K562 (cell line): ENCODE data around the gene FSTL4. TPM values are rescaled to one million over a fixed set of nuclear protein-coding genes. Genes with fewer than 3 reads are reported as not detected.

Experiments
- ATAC-seq: fragments of 200-7000 bp; cut with Tn5 transposase; 3 replicates; pipeline ENCODE4 v1.9.1; 2020; ENCODE audit warnings: moderate library complexity
- BruUV-seq: library from RNA; stranded (reverse); fragments of 400-500 nt; replicated peaks from 2 replicates; lab custom pipeline; 2021; lab: Mats Ljungman, UMichigan
- CTCF ChIA-PET: fragments of 300-600 bp; formaldehyde crosslinking; extraction: SDS; loops from one replicate; lab custom pipeline; 2021; ENCODE audit warnings: low intra/inter-chr PET ratio; lab: Yijun Ruan, JAX
- POLR2A ChIA-PET: fragments of 300-600, 350-650 bp; sonication (Branson Sonifier 250); formaldehyde crosslinking; extraction: SDS; loops from one replicate; lab custom pipeline; 2021; ENCODE audit warnings: antibody characterized with exemption, inconsistent platforms; lab: Yijun Ruan, JAX
- DNase-seq, 4 experiments: peaks; one replicate each; pipeline versions ENCODE4 v3.0.0 to v3.0.0-alpha.2; 2011 to 2018; ENCODE audit warnings: low spot score in 3 of 4, mixed read lengths in 3 of 4; ENCODE audit errors: extremely low read depth in 1 of 4
- FAIRE-seq: peaks from 2 replicates; lab custom pipeline; 2011; peaks lifted over from hg19 to GRCh38; lab: Jason Lieb, UNC
- H2AFZ ChIP-seq: 2 replicates; pipeline ENCODE4 v1.6.0; 2011; ENCODE audit warnings: low read depth, low read length, control low read depth, inconsistent platforms
- H3K27ac ChIP-seq: fragments of 200-600 bp; 3 replicates; pipeline ENCODE4 v1.8.0; 2011; ENCODE audit warnings: low read depth, mild to moderate bottlenecking, control low read depth, inconsistent platforms, low read length, moderate library complexity, mixed read lengths; ENCODE audit errors: extremely low read depth
- H3K27me3 ChIP-seq, 2 experiments: fragments of 300-600 bp in 1 of 2; 2 replicates in 1 of 2; 3 replicates in 1 of 2; pipeline versions ENCODE4 v1.6.0 to v1.8.0; 2011; ENCODE audit warnings: inconsistent platforms in 2 of 2, low read length in 2 of 2, mild to moderate bottlenecking in 1 of 2, mixed read lengths in 1 of 2, moderate library complexity in 1 of 2; ENCODE audit not compliant: control insufficient read depth in 2 of 2, insufficient read depth in 2 of 2
- H3K36me3 ChIP-seq: fragments of 300-600 bp; 3 replicates; pipeline ENCODE4 v1.8.0; 2011; ENCODE audit warnings: mild to moderate bottlenecking, low read length, inconsistent platforms; ENCODE audit not compliant: control insufficient read depth, insufficient read depth
- H3K4me1 ChIP-seq, 2 experiments: fragments of 200-600 bp in 1 of 2; replicated peaks in 1 of 2; 2 replicates in 1 of 2; 3 replicates in 1 of 2; pipeline versions ENCODE4 v1.5.1 to v1.8.0; 2011; ENCODE audit warnings: inconsistent platforms in 2 of 2, low read length in 2 of 2, mild to moderate bottlenecking in 1 of 2, mixed read lengths in 1 of 2, moderate library complexity in 1 of 2; ENCODE audit not compliant: control insufficient read depth in 2 of 2, insufficient read depth in 2 of 2
- H3K4me2 ChIP-seq: 2 replicates; pipeline ENCODE4 v1.6.1; 2011; ENCODE audit warnings: low read length, control low read depth, inconsistent platforms, mixed read lengths; ENCODE audit not compliant: insufficient read depth
- H3K4me3 ChIP-seq: fragments of 200-600 bp; sonication (generic), shearing (Covaris generic); 2 replicates; pipeline ENCODE4 v1.5.1; 2016; ENCODE audit warnings: control low read depth, inconsistent platforms
- H3K79me2 ChIP-seq: fragments of 200-600 bp; 3 replicates; pipeline ENCODE4 v1.8.0; 2011; ENCODE audit warnings: low read length, inconsistent platforms; ENCODE audit not compliant: control insufficient read depth, insufficient read depth
- H3K9ac ChIP-seq, 2 experiments: 2 replicates each; pipeline versions ENCODE4 v1.6.0 to v1.6.1; 2011; ENCODE audit warnings: low read depth in 2 of 2, low read length in 2 of 2, control low read depth in 1 of 2, inconsistent platforms in 1 of 2, mild to moderate bottlenecking in 1 of 2, mixed read lengths in 1 of 2; ENCODE audit not compliant: insufficient read depth in 1 of 2
- H3K9me1 ChIP-seq: one replicate; pipeline ENCODE4 v1.6.0; 2011; ENCODE audit warnings: inconsistent platforms, mild to moderate bottlenecking, low read length, moderate library complexity; ENCODE audit not compliant: control insufficient read depth, insufficient read depth
- H3K9me3 ChIP-seq: replicated peaks from 2 replicates; pipeline ENCODE4 v1.5.1; 2011; ENCODE audit warnings: low read depth, low read length, inconsistent platforms; ENCODE audit not compliant: control insufficient read depth, insufficient read depth
- H4K20me1 ChIP-seq: replicated peaks from 2 replicates; pipeline ENCODE4 v1.6.1; 2011; ENCODE audit warnings: low read length, inconsistent platforms, mixed read lengths; ENCODE audit not compliant: control insufficient read depth, insufficient read depth
- ETV1 ChIP-seq: fragments of 450-650 bp; conservative IDR thresholded peaks from 2 replicates; pipeline ENCODE4 v1.6.1; 2016; ENCODE audit warnings: missing genetic modification characterization, control low read depth, low read depth, missing compliant biosample characterization
- UBTF ChIP-seq, 2 experiments: IDR thresholded peaks; 2 replicates each; pipeline ENCODE4 v1.6.1; 2012; ENCODE audit warnings: improper control_type of control experiment in 2 of 2, low read depth in 2 of 2, low read length in 2 of 2, borderline replicate concordance in 1 of 2
- ZNF24 ChIP-seq: fragments of 450-650 bp; IDR thresholded peaks from 2 replicates; pipeline ENCODE4 v1.6.1; 2016
- WGBS: fragments of 100-300 bp; shearing (Covaris generic); methylation state at CpG from one replicate; pipeline ENCODE4 v1.1.6; 2016; ENCODE audit warnings: low coverage, mixed read lengths; ENCODE audit not compliant: insufficient coverage; ENCODE audit errors: missing lambda C conversion rate; 5-methylcytosine and 5-hydroxymethylcytosine counted together
- in situ Hi-C: fragments of 300-500 bp; cut with MboI; formaldehyde crosslinking; loops from 4 replicates; pipeline ENCODE4 v1.15.0; 2018; ENCODE audit warnings: inconsistent platforms, mixed read lengths
- intact Hi-C: fragments of 100-400 bp; cut with micrococcal nuclease; formaldehyde crosslinking; loops from 2 replicates; pipeline ENCODE4 v1.14.2; 2022
- polyA plus RNA-seq, 8 experiments: library from polyadenylated mRNA; depleted of rRNA in 4 of 8; stranded (reverse) in 5 of 8; unstranded in 3 of 8; fragments of >200 nt; fragmentation: Nextera tagmentation in 2 of 8; fragmentation: Illumina TruSeq in 1 of 8; extraction: Ambion mirVana in 2 of 8; extraction: Trizol in 1 of 8; gene quantifications; 2 replicates each; pipeline versions ENCODE4 v1.2.1 to v1.2.3, GENCODE V29; 2011 to 2014; ENCODE audit warnings: inconsistent platforms in 1 of 8, missing spikeins in 1 of 8
- total RNA-seq, 7 experiments: library from RNA; depleted of rRNA in 6 of 7; stranded (reverse); fragments of >200 nt in 6 of 7; fragmentation: Illumina TruSeq in 2 of 7; extraction: Trizol in 2 of 7; gene quantifications; 2 replicates each; pipeline versions ENCODE4 v1.2.1 to v1.2.3, GENCODE V29; 2011 to 2021; ENCODE audit warnings: low replicate concordance in 1 of 7

The FSTL4 gene
- total and polyA plus RNA-seq, 9 of the 15 experiments (the other 6 are each of a cell fraction or from before 2014, with no cell fraction given) = 0.08 to 0.18 (median 0.10) TPM; not detected in 5

- no peak overlapping the region for H2AFZ ChIP-seq
- TF ChIP-seq UBTF (IDR thresholded peaks at IDR 0.05; ENCODE audit: borderline replicate concordance in 1 of 2, low read depth in 2 of 2, low read length in 2 of 2) (no peak), ETV1 (tag) (no peak), ZNF24 (no peak)
- H3K9me1 ChIP-seq = no peaks in the 10 kb centered on the region
- intact Hi-C loops = no loop called here
- ChIA-PET POLR2A (interaction anchor here (0.8 to 4.3 kb wide), 4 partner anchors 8 to 17 kb away, joined by 3 to 27 read pairs (median 4); no protein-coding TSS in a partner anchor), CTCF (no interaction called here)
- no TSS peak for BruUV-seq
- no peaks in the 10 kb centered on the region for H4K20me1 ChIP-seq
- no peak for FAIRE-seq
- no peak for ATAC-seq
- no peak for DNase-seq
- H3K9me3 ChIP-seq = no peaks in the 10 kb centered on the region
- 0 out of 5 replicates have a peak, but pooled peaks cover 0 to 2% of the 10 kb centered on the region in 2 experiments for H3K4me1 ChIP-seq
- H3K4me3 ChIP-seq = no peak overlapping the region
- H3K27ac ChIP-seq = no peak overlapping the region
- peaks cover 4 to 27% of the 10 kb centered on the region in 2 experiments; a peak in 3 of 5 replicates for H3K27me3 ChIP-seq
- H3K4me2 ChIP-seq = no peak overlapping the region
- WGBS = 9% methylated on average over 6 of the region's 6 CpGs
- H3K79me2 ChIP-seq = no peaks in the 10 kb centered on the region
- no peaks in the 10 kb centered on the region for H3K36me3 ChIP-seq
- in situ Hi-C loops = no loop called here
- no peak overlapping the region for H3K9ac ChIP-seq
Observed at GRCh38 chr5:133227897-133228296, 384.4 kb downstream of the FSTL4 start.
